ENCODE data around the gene SH3RF1.
"Not testable (repeated sequence)": the region's sequence is repeated elsewhere in the genome, so short reads cannot be mapped to it uniquely, and the experiment has no call there.

The SH3RF1 gene

DNA sequence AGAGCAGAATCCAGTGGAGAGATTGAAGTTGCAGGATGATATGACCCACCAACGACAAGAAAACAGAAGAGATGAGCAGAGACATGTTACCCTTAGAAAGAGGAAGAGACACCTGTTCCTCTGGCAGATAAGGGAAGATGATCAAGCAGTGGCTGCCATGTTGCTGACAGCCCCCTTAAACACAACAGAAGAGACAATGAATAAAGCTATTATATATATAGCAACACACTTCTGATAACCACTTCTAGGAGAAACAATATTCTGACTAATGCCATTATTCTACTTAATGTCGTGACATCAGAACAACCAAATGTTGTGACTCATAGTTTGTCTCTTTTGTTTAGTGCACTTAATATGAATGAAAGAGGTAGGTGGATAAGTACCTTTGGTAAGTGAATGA, 44.9 kb downstream of the SH3RF1 start:
- DNase-seq (ENCODE audit: low read depth) = no peak

DNA sequence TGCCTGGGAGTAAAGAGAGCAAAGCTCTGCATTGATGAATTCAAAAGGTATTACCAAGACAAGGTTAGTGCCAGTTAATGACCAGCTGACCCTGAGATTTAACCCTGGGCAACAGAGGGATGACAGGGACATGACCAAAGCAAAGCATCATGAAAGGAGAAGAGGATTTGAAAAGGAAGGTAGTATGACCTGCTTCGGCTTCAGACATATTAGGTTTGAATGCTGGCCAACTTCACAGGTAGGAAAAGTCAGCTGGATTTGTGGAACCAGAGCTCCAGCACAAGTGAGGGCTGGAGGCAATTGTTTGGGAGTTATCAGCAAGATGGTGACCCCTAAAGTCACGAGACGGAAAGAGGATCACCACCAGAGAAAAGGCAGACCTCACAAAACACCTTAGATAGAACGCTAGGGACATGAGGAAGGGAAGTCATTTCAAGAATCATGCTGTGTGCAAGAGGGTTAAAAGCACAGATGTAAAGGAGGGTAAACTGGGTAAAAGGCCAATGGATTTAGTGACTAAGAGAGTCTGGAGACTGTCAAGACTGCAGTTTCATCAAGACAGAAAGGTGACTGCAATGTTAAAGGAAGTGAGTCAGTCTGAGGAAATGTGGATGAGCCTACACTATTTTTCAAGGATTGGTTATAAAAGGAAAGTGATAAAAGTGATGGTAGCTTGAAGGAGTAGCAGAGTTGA, 45.6 kb downstream of the SH3RF1 start:
- DNase-seq (ENCODE audit: low read depth) = peak; percentile 99

DNA sequence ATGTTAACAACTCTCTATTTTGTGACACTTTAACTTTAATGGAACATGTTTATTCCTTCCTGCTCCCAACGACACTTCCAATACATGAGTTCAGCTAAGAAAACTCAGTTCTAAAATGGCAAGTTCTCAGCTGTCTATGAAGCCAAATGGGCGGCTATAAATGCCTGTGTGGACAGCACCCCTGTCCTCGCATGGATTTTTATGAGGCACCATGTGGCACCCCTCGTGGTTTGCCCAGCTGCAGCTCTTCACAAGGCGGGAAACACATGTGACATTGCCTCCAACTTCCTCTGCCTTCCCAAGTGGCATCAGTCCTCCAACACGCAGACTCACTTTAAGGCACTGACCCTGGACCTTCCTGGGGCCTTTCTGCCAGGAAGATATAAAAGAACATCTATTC, 48.0 kb downstream of the SH3RF1 start:
- DNase-seq (ENCODE audit: low read depth) = no peak

DNA sequence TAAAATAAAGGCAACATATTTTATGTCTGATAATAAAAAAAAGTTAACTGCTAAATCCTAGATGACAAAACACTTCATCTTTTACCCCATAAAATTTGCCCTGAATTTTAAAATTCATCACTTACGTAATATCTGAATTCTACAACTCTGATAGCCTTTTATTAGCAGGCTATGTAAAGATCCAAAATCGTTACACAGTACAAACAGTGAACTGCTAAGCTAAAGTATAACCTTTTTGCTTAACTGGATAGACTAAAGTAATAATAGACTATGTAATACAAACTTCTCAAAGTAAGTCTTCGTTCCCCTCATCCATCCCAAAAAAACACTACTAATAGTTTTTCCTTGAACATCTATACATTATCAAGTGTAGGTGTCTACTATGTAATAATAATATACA, 49.1 kb downstream of the SH3RF1 start:
- DNase-seq (ENCODE audit: low read depth) = no peak

DNA sequence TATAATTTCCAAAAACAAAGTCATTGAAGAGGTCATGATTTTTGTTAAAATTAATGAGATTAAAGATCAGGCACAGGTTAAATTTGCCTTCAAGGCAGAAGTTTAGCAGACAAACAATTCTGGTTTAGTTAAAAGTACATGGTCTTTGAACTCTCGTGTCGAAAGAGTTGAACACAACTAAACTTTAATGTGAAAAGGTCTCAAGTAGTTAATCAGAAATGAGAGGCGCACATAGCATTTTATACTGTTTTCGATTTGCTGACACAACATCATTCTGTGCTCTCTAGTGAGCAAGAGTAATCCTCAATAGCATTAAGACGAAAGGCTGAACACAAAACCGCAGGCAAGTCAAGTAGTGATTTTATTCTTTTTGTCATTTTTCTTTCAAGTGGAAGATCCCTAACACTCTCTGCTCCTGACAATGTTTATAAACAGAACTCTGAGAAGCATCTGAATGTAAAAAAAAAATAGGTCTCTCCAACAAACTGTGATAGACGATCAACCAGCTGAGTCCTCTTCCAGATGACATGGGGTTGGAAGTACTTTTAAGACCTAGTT, 49.8 kb downstream of the SH3RF1 start:
- DNase-seq (ENCODE audit: low read depth) = no peak

DNA sequence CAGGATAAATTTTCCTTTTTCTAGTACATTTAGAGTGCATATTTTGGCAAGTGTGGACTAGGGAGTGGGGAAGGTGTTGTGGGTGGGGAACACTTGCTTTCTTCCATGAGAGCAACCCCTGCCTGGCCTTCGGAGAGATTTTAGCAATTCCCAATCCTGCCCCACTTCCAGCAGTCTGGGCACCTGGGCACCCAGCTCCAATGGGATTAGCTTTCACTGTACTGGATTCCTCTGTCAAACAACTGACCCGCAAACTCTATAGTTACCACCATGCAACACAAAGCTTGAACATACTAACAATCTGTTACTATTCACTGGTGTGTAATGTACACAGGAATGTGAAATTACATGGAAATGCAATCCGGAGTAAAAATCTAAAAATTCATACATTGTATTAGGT, 50.3 kb downstream of the SH3RF1 start:
- no peak for DNase-seq (ENCODE audit: low read depth)

DNA sequence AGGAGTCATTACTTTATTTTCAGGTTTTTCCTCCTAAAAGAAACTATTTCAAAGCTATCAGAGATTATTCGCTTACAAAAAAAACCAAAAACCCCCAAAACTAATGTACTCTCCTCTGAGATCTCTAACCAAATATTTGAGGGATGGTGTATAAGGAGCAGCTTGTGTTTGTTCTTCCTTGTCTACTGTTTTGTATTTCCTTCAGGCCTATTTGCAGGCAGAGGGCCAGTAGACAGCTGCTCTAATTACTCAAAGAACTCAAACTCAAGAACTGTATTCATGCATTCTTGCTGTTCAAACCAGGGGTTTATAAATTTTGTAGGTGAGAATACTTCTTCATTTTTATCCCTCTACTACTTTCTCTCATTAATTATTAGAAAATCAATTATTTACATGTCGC, 51.3 kb downstream of the SH3RF1 start:
- DNase-seq (ENCODE audit: low read depth) = no peak

DNA sequence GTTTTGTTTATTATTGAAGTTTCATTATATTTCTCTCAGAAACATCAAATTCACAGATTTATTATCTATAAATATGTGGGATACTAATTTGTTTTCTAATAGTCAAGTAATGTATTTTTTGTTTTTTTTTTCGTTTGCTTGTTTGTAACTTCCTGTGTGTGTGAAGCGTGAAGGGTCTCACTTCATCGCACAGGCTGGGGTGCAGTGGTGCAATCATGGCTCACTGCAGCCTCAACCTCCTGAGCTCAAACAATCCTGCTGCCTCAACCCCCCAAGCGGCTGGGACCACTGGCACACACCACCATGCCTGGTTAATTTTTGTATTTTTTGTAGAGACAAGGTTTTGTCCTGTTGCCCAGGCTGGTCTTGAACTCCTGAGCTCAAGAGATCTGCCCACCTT, 55.1 kb downstream of the SH3RF1 start:
- DNase-seq (ENCODE audit: low read depth) = no peak

DNA sequence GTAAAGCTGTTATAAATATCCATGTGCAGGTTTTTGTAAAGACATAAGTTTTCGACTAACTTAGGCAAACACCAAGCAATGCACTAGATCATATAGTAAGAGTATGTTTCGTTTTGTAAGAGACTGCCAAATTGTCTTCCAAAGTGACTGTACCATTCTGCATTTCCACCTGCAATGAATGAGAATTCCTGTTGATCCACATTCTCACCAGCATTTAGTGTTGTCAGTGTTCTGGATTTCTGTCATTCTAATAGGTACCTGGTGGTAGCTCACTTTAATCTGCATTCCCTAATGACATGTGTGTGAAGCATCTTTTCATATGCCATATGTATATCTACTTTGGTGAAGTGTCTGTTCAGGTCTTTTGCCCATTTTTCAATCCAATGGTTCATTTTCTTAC, 57.8 kb downstream of the SH3RF1 start:
- DNase-seq (ENCODE audit: low read depth) = no peak

DNA sequence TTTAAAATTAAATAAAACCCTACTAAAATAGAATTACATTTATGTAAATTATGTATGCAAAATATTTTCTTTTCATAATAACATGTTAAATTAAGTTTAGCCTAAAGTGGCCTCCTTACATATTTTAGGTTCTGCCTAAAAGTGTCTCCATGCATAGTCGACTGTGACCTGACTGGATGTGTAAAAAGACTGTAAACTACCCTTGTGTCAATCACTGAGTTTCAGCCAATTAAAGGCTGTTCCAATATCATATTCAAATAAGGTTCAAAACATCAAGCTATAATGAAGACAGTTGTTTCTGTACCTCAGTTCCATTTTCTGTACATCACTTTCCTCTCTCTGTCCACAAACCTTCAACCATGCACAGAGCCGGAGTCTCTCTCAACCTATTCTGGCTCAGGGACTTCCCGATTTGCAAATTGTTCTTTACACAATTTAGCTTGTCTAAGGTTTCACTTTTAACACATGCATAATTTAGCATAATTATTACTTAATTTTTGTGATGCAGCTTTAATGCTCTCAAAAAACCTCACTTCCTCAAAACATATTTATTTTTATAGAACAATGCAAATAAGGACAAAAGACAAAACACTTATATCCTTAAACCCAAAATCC, 60.1 kb downstream of the SH3RF1 start:
- no peak for DNase-seq (ENCODE audit: low read depth)

DNA sequence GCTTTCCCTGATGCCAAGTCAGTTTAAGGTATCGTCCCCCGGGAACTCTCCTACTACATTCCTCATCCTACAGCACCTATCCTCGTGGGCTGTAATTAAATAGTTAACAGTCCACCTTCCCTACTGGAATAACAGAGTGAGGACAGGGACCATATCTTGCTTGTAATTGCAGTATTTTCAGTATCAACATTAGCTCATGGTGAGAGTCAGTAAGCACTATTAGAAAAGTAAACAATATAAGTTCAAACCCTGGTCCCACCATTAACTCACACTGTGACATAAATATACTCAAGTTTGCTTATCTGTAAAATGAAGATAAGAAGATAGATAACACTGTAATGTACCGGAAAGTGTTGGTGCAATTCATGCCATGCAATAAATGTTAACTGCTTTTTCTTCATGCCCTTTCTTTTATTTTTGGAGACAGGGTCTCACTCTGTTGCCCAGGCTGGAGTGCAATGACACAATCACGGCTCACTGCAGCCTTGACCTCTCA, 61.3 kb downstream of the SH3RF1 start:
- DNase-seq (ENCODE audit: low read depth) = no peak

DNA sequence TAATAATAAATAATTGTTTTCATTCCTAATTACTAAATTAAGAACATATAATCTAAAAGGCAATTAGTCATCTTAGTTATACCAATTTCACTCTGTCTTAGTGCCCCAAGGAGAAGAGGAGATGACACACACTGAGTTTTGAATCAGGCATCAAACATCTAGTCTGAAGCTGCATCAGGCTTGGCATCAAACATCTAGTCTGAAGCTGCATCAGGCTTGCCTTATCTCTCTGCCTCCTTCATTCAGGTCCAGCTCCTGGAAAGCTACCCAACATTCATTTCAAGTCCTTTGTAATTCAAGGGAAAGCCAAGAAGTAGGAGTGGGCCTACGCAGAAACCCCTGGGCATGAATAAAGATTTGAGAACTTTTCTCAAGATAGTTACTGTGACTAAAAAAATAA, 62.2 kb downstream of the SH3RF1 start:
- peak; percentile 69 for DNase-seq (ENCODE audit: low read depth)

DNA sequence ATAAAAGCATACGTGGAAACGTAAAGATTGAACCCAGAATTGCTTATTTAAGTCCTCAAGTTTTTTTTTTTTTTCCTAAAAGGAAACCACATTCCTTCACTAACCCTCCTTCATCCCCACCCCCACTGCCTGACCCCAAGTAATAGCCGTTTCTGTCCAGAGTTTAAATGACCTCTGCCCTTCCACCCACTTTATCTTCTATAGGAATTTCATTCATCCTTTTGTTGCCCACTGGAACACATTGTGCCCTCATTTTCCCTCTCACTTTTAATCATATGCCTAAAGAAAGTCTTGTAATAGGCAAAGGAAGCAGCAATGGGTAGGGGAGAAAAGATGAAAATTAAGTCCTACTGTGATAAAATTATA, 62.7 kb downstream of the SH3RF1 start:
- DNase-seq (ENCODE audit: low read depth) = peak; percentile 71

DNA sequence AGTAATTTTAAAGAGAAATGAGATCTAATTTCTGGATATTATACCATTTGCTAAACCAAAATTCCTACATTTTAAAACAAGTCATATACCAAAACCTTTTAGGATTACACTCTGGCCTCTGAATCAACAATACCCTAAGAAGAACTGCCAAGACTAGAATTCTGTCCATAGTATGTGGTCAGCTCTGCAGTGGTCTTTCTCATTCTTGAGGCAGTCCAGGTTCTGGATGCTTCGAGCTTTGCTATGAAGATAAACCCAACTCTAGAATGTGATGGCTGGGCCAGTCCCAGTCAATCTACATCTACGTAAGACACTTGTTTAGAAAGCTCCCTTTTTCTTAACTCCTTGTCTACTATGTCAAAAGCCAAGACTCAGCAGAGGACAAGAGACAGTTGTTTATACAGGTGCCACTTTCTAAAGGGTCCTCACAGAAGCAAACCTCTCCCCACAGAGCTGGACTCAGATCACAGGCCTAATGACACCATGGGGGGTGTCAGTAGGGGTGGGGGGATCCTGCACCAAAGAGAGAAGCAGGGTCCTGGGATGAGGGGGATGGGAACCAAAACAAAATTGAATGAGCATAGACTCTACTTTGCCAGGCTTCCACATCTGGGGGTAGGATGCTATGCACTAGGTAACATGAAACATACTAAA, 63.2 kb downstream of the SH3RF1 start:
- DNase-seq (ENCODE audit: low read depth) = no peak

DNA sequence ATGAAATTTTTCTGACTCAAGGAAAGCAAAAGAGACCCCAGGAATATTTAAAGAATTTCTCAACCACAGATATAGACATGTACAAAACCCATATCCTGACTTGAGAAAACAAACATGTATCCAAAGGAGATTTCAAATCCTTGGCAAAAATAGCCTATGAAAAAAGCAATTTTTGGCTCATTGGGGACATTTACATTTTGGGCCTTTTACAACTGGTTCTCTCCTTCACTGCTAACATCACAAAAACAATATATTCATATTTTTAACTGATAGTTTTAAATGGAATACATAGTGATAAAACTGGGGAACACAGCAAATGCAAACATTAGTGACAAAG, 65.0 kb downstream of the SH3RF1 start:
- no peak for DNase-seq (ENCODE audit: low read depth)

DNA sequence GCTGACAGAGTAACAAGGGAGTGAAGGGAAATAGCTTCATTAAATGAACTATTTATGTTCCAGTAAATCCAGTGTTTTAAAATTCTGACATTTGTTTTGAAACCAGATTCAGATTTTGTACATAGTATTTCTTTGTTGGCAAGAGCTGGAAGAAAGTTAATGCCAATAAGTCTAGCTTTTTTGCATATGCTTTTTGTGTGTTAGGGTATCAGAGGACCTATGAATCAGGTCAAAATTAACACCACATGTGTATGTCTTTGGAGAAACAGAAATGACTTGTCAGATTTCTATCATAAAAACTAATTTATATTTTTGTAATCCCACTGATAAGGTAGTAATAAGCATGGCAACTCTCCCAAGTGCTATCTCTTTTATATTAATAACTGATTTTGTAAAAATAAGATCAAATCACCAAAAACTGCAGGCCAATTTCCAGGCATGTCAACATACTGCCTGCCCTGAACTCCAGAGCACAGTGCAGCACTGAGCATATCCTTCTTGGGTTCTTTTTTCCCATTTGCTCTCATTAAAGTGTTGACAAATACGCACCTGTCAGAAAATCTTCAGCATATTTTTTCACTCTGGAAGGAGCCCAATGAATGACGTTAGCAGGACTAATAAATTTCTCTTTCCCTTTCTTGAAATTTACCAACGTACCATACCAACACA, 65.5 kb downstream of the SH3RF1 start:
- no peak for DNase-seq (ENCODE audit: low read depth)

DNA sequence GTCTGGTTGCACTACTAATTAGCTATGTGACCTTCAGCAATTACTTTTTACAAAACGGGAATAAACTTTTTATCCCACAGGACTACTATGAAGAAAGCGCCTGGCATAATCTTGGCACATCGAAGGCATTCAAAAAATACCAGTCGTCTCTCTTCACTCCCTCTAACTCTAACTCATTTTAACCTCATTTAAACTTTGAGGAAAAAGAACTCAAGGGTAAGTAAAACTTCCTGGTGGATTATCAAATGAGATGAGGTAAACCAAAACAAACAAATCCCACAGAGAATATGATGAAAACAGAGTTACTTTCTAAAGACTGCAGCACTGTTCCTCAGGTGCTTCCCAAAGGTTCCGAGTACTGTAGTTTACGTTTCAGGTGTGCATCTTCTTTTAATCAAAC, 66.9 kb downstream of the SH3RF1 start:
- no peak for DNase-seq (ENCODE audit: low read depth)

DNA sequence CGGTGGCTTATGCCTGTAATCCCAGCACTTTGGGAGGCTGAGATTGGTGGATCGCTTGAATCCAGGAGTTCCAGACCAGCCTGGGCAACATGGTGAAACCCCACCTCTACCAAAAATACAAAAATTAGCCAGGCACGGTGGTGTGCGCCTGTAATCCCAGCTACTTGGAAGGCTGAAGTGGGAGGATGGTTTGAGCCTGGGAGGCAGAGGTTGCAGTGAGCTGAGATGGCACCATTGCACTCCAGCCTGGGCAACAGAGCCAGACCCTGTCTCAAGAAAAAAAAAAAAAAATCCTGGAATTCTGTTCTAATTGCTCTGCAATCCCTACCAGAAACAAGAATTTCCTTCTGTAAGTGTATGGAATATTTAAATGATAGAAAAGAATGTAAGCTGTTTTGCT, 67.5 kb downstream of the SH3RF1 start:
- not testable (repeated sequence) for DNase-seq (ENCODE audit: low read depth)

DNA sequence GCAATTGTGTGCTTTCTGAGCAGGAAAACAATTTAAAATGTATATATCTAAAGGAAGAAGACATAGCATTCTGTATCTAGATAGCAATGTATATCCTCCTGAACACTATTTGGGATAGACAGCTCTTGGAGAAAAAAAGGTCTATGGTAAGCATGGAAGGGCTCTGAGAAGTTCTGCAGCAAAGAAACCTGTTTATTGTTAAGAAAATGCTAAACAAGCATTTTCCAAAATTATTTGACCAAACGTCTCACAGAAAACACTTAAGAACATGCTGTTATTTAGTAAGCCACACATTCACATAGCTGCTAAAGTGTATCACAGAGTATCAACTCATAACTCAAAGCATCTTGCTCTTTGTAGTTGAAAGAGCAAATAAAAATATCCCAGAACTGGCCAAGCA, 67.9 kb downstream of the SH3RF1 start:
- no peak for DNase-seq (ENCODE audit: low read depth)

DNA sequence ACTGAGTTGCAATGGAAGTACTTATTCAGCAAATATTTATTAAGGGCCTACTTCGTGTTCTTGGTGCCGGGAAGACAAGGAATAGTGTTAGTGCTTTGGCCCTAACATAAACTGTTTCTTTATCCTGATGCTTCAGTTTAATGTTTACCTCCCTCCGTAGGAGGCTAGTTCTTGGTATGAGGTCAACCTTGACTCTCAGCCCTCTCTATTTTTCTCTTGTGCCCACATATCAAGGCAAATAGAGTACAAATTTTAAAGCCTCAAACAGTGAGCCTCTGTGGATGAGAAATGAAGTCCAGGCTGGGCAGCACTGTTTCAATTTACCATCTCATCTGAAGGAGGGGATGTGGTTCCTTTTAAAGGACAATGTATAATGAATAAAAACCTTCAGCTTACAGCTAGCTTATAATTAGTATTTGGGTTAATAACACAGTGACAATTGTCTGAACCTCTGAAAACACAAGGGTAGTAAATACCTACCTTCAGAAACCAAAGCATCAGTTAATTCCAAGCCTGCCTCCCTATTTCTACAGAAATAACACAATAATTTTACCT, 68.5 kb downstream of the SH3RF1 start:
- no peak for DNase-seq (ENCODE audit: low read depth)

DNA sequence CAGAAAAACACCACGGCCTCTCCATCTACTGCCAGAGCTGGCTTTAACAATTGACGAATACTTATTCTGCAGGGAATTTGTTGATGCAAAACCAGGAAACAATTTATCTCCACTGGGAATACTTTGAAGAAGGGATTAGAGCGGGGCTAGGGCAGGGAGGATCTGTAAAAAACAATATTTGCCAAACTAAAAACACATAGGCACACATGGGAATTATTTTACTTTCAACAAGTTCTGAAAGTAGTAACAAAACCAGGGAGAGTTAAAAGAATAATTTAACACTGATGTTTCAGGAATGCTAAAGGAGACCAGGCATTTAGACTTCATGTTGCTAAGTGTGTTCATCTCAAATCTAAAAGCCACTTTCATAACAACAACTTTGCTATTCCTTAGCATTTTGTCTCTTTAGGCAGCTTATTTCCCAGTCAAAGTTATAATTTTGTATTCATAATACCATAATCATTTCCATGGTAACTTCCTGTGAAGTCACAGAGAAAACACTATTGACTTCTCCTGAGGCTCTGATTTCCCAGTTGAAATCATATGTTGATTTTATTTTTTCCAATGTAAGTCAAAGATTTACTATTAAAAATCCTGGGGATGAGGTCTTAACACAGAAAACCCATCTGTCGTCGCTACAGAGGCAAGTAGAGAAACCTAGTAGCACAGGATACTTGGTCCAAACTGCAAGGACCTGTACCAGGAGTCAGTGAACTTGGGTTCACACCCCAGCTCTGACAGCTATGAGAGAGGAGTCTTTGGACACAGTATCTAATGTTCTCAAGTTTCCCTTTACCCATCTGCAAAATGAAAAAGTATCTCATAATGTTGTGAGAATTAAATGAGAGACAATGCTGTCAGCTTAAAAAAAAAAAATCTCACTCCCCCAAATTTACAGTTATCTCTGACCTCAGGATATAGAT, 69.3 kb downstream of the SH3RF1 start:
- no peak for DNase-seq (ENCODE audit: low read depth)

Data from amniotic epithelial cell (primary cell).